HG02840 (cell line): ENCODE data around the gene HERPUD2.
A peak's percentile ranks its signal among the peaks of the same experiment; 100 is the strongest.

ENCODE experiments used
- ATAC-seq: cut with Tn5 transposase; IDR thresholded peaks from one replicate; pipeline ENCODE4 v1.9.1; 2021; ENCODE audit warnings: mild to moderate bottlenecking, moderate library complexity, moderate number of reproducible peaks; ENCODE audit not compliant: unreplicated experiment, low FRiP score

HERPUD2 gene

GRCh38 chr7:35694784-35695472, at the start of gene HERPUD2:
HERPUD2 (minus strand) TSS chr7:35695135; CDS start chr7:35694330, 805 bp downstream.
- peak; percentile 92 for ATAC-seq

GRCh38 chr7:35738889-35739288, 44.0 kb upstream of the HERPUD2 start:
- no peak for ATAC-seq

GRCh38 chr7:35736725-35737124, 41.8 kb upstream of the HERPUD2 start:
- no peak for ATAC-seq

GRCh38 chr7:35735396-35735795, 40.5 kb upstream of the HERPUD2 start:
- no peak for ATAC-seq

GRCh38 chr7:35734001-35734483, 39.1 kb upstream of the HERPUD2 start:
- no peak for ATAC-seq

- no peak for ATAC-seq
Observed at GRCh38 chr7:35731349-35731748, 36.4 kb upstream of the HERPUD2 start.

GRCh38 chr7:35729061-35729783, 34.3 kb upstream of the HERPUD2 start:
- ATAC-seq = peak; percentile 51

- no peak for ATAC-seq
Observed at GRCh38 chr7:35728412-35729060, 33.6 kb upstream of the HERPUD2 start.

GRCh38 chr7:35727571-35727970, 32.6 kb upstream of the HERPUD2 start:
- ATAC-seq = no peak

GRCh38 chr7:35726654-35727053, 31.7 kb upstream of the HERPUD2 start:
- no peak for ATAC-seq

GRCh38 chr7:35725280-35725680, 30.3 kb upstream of the HERPUD2 start:
- ATAC-seq = peak; percentile 44

GRCh38 chr7:35723011-35723410, 28.1 kb upstream of the HERPUD2 start:
- no peak for ATAC-seq

GRCh38 chr7:35722054-35722849, 27.3 kb upstream of the HERPUD2 start:
- no peak for ATAC-seq

GRCh38 chr7:35721288-35721687, 26.4 kb upstream of the HERPUD2 start:
- no peak for ATAC-seq

GRCh38 chr7:35720849-35721248, 25.9 kb upstream of the HERPUD2 start:
- ATAC-seq = no peak

GRCh38 chr7:35720032-35720431, 25.1 kb upstream of the HERPUD2 start:
- ATAC-seq = no peak

- no peak for ATAC-seq
Observed at GRCh38 chr7:35718047-35718446, 23.1 kb upstream of the HERPUD2 start.

GRCh38 chr7:35717516-35717915, 22.6 kb upstream of the HERPUD2 start:
- ATAC-seq = no peak

GRCh38 chr7:35717013-35717412, 22.1 kb upstream of the HERPUD2 start:
- ATAC-seq = no peak

- no peak for ATAC-seq
Observed at GRCh38 chr7:35716038-35716803, 21.3 kb upstream of the HERPUD2 start.
